IMR-90 (cell line): ENCODE data around the gene SKA2. TPM values are rescaled to one million over a fixed set of nuclear protein-coding genes. Genes with fewer than 3 reads are reported as not detected.

Experiments used
- ATAC-seq: fragments of 200-7000 bp; cut with Tn5 transposase; 2 replicates; pipeline ENCODE4 v1.9.1; 2020; ENCODE audit warnings: low read depth, mild to moderate bottlenecking, moderate library complexity
- BruUV-seq: library from RNA; stranded (reverse); fragments of 400-500 nt; replicated peaks from 2 replicates; lab custom pipeline; 2021; lab: Mats Ljungman, UMichigan
- CTCF ChIA-PET: fragments of 300-600 bp; formaldehyde crosslinking; extraction: SDS; loops from one replicate; lab custom pipeline; 2021; ENCODE audit warnings: antibody characterized with exemption; lab: Yijun Ruan, JAX
- POLR2A ChIA-PET: fragments of 300-600 bp; sonication (Branson Sonifier 250); formaldehyde crosslinking; loops from one replicate; lab custom pipeline; 2022; ENCODE audit warnings: antibody characterized with exemption; ENCODE audit not compliant: unreplicated experiment; lab: Charles Lee
- DNase-seq: peaks from one replicate; pipeline ENCODE4 v3.0.0; 2013
- H2AFZ ChIP-seq: replicated peaks from 2 replicates; pipeline ENCODE3; 2013; ENCODE audit warnings: low read length, mild to moderate bottlenecking; ENCODE audit not compliant: poor library complexity
- H2AK5ac ChIP-seq: 2 replicates; pipeline ENCODE4 v1.6.1; 2013; ENCODE audit warnings: low read depth, low read length, inconsistent platforms
- H2AK9ac ChIP-seq: replicated peaks from 2 replicates; pipeline ENCODE3; 2013; ENCODE audit warnings: mild to moderate bottlenecking, low read depth, low read length, moderate library complexity; ENCODE audit not compliant: poor library complexity
- H2BK120ac ChIP-seq: 2 replicates; pipeline ENCODE4 v1.6.1; 2013; ENCODE audit warnings: low read depth, low read length, inconsistent platforms
- H2BK15ac ChIP-seq: 3 replicates; pipeline ENCODE4 v1.6.1; 2013; ENCODE audit warnings: low read depth, low read length, inconsistent platforms
- H2BK20ac ChIP-seq: 2 replicates; pipeline ENCODE4 v1.6.1; 2013; ENCODE audit warnings: low read depth, mild to moderate bottlenecking, inconsistent platforms, low read length, moderate library complexity
- H2BK5ac ChIP-seq: 2 replicates; pipeline ENCODE4 v1.6.1; 2013; ENCODE audit warnings: mild to moderate bottlenecking, low read depth, low read length, inconsistent platforms; ENCODE audit not compliant: poor library complexity, severe bottlenecking
- H3K14ac ChIP-seq: replicated peaks from 2 replicates; pipeline ENCODE4 v1.6.1; 2013; ENCODE audit warnings: low read depth, low read length, inconsistent platforms
- H3K18ac ChIP-seq: 2 replicates; pipeline ENCODE4 v1.6.1; 2013; ENCODE audit warnings: low read depth, low read length, control low read depth
- H3K23ac ChIP-seq: 2 replicates; pipeline ENCODE4 v1.6.1; 2013; ENCODE audit warnings: low read depth, low read length, inconsistent platforms
- H3K27ac ChIP-seq: 2 replicates; pipeline ENCODE4 v1.5.1; 2013; ENCODE audit warnings: mild to moderate bottlenecking, control low read depth, low read length; ENCODE audit not compliant: insufficient read depth
- H3K27me3 ChIP-seq: 2 replicates; pipeline ENCODE4 v1.6.1; 2013; ENCODE audit warnings: low read length; ENCODE audit not compliant: control insufficient read depth, insufficient read depth
- H3K36me3 ChIP-seq: 2 replicates; pipeline ENCODE4 v1.6.1; 2013; ENCODE audit warnings: low read length, mixed read lengths; ENCODE audit not compliant: control insufficient read depth, insufficient read depth
- H3K4ac ChIP-seq: 2 replicates; pipeline ENCODE4 v1.6.1; 2013; ENCODE audit warnings: low read depth, low read length, inconsistent platforms
- H3K4me1 ChIP-seq: 2 replicates; pipeline ENCODE4 v1.6.1; 2013; ENCODE audit warnings: low read length, mixed read lengths; ENCODE audit not compliant: control insufficient read depth, insufficient read depth
- H3K4me2 ChIP-seq: 2 replicates; pipeline ENCODE4 v1.6.1; 2013; ENCODE audit warnings: low read depth, mild to moderate bottlenecking, control low read depth, low read length, moderate library complexity
- H3K4me3 ChIP-seq: 2 replicates; pipeline ENCODE4 v1.5.1; 2013; ENCODE audit warnings: low read depth, mild to moderate bottlenecking, control low read depth, low read length, moderate library complexity; ENCODE audit not compliant: insufficient read depth
- H3K56ac ChIP-seq: 2 replicates; pipeline ENCODE4 v1.6.1; 2013; ENCODE audit warnings: low read length, inconsistent platforms; ENCODE audit not compliant: insufficient read depth; ENCODE audit errors: extremely low read depth
- H3K79me1 ChIP-seq, 2 experiments: 2 replicates each; pipeline ENCODE4 v1.6.1; 2013; ENCODE audit warnings: low read length in 2 of 2, inconsistent platforms in 1 of 2, low read depth in 1 of 2
- H3K9ac ChIP-seq: 2 replicates; pipeline ENCODE4 v1.6.1; 2013; ENCODE audit warnings: low read depth, low read length, control low read depth
- H3K9me1 ChIP-seq: 2 replicates; pipeline ENCODE4 v1.6.1; 2013; ENCODE audit warnings: low read length, inconsistent platforms; ENCODE audit not compliant: insufficient read depth
- H3K9me3 ChIP-seq: 2 replicates; pipeline ENCODE4 v1.6.1; 2013; ENCODE audit warnings: low read length; ENCODE audit not compliant: control insufficient read depth, insufficient read depth
- H4K20me1 ChIP-seq: 2 replicates; pipeline ENCODE4 v1.6.1; 2013; ENCODE audit warnings: low read length, inconsistent platforms; ENCODE audit not compliant: insufficient read depth
- H4K5ac ChIP-seq: 2 replicates; pipeline ENCODE4 v1.6.1; 2013; ENCODE audit warnings: mild to moderate bottlenecking, low read depth, low read length, control low read depth
- H4K8ac ChIP-seq, 2 experiments: 2 replicates each; pipeline ENCODE4 v1.6.1; 2013; ENCODE audit warnings: low read depth in 2 of 2, low read length in 2 of 2, control low read depth in 1 of 2, inconsistent platforms in 1 of 2
- H4K91ac ChIP-seq: 2 replicates; pipeline ENCODE4 v1.6.1; 2013; ENCODE audit warnings: low read depth, low read length, inconsistent platforms; ENCODE audit not compliant: insufficient read depth
- BHLHE40 ChIP-seq: fragments of 150-350 bp; IDR thresholded peaks from 2 replicates; pipeline ENCODE4 v1.6.1; 2016; ENCODE audit warnings: mild to moderate bottlenecking, low read depth, low read length
- CHD1 ChIP-seq: IDR thresholded peaks from 2 replicates; pipeline ENCODE4 v1.6.1; 2012; ENCODE audit warnings: low read depth, low read length, improper control_type of control experiment
- FOS ChIP-seq: fragments of 150-350 bp; IDR thresholded peaks from 2 replicates; pipeline ENCODE4 v1.6.1; 2016; ENCODE audit warnings: low read depth, low read length
- MAFK ChIP-seq: IDR thresholded peaks from 2 replicates; pipeline ENCODE4 v1.6.1; 2012; ENCODE audit warnings: low read depth, low read length, improper control_type of control experiment
- MAZ ChIP-seq: IDR thresholded peaks from 2 replicates; pipeline ENCODE4 v1.6.1; 2012; ENCODE audit warnings: low read depth, mild to moderate bottlenecking, low read length, improper control_type of control experiment, moderate library complexity, borderline replicate concordance
- MXI1 ChIP-seq: IDR thresholded peaks from 2 replicates; pipeline ENCODE4 v1.6.1; 2012; ENCODE audit warnings: low read depth, mild to moderate bottlenecking, low read length, moderate library complexity, borderline replicate concordance
- NFE2L2 ChIP-seq: fragments of 150-350 bp; IDR thresholded peaks from 2 replicates; pipeline ENCODE4 v1.6.1; 2016; ENCODE audit warnings: low read depth, mild to moderate bottlenecking, low read length
- POLR2A ChIP-seq: IDR thresholded peaks from 2 replicates; pipeline ENCODE4 v1.6.1; 2012; ENCODE audit warnings: mild to moderate bottlenecking, low read depth, low read length
- RAD21 ChIP-seq: IDR thresholded peaks from 2 replicates; pipeline ENCODE4 v1.6.1; 2012; ENCODE audit warnings: low read length, improper control_type of control experiment
- RCOR1 ChIP-seq: IDR thresholded peaks from 2 replicates; pipeline ENCODE4 v1.6.1; 2012; ENCODE audit warnings: mild to moderate bottlenecking, low read length, improper control_type of control experiment; ENCODE audit not compliant: insufficient replicate concordance
- SMC3 ChIP-seq: fragments of 150-350 bp; IDR thresholded peaks from 2 replicates; pipeline ENCODE4 v1.6.1; 2016; ENCODE audit warnings: low read depth, mild to moderate bottlenecking, antibody characterized with exemption, low read length, moderate library complexity
- WGBS, 2 experiments: methylation state at CpG; one replicate each; pipeline versions ENCODE4 v1.1.5 to v1.1.7; 2013; ENCODE audit warnings: missing lambda C conversion rate in 2 of 2; ENCODE audit not compliant: insufficient read length in 1 of 2; ENCODE audit errors: extremely low coverage in 2 of 2; 5-methylcytosine and 5-hydroxymethylcytosine counted together
- dilution Hi-C: fragments of 300-500 bp; cut with HindIII; formaldehyde crosslinking; loops from one replicate; pipeline ENCODE4 v1.14.3; 2018; ENCODE audit warnings: low sequenced_read_pairs; ENCODE audit not compliant: unreplicated experiment
- in situ Hi-C: fragments of 300-500 bp; cut with MboI; formaldehyde crosslinking; loops from 3 replicates; pipeline ENCODE4 v1.14.3; 2019; ENCODE audit warnings: low sequenced_read_pairs, inconsistent platforms, mixed read lengths
- intact Hi-C: fragments of 100-400 bp; cut with micrococcal nuclease; formaldehyde crosslinking; loops from 2 replicates; pipeline ENCODE4 v1.10.0; 2022
- polyA plus RNA-seq, 3 experiments: library from polyadenylated mRNA; depleted of rRNA; stranded (reverse); fragments of >200 nt; gene quantifications; 2 replicates each; pipeline ENCODE4 v1.2.3, GENCODE V29; 2012; ENCODE audit warnings: low replicate concordance in 1 of 3
- total RNA-seq: library from RNA; depleted of rRNA; stranded (reverse); fragments of >200 nt; gene quantifications from 2 replicates; pipeline ENCODE4 v1.2.3, GENCODE V29; 2012
- TF ChIP-seq, protein P1 (sequence below): fragments of 150-350 bp; IDR thresholded peaks from 2 replicates; pipeline ENCODE4 v1.6.1; 2017; ENCODE audit warnings: mild to moderate bottlenecking, antibody characterized with exemption, low read length, low read depth
- TF ChIP-seq, protein P2 (sequence below): fragments of 150-350 bp; IDR thresholded peaks from 2 replicates; pipeline ENCODE4 v1.6.1; 2016; ENCODE audit warnings: low read depth, mild to moderate bottlenecking, low read length, moderate library complexity, borderline replicate concordance
- TF ChIP-seq, protein P3 (sequence below): conservative IDR thresholded peaks from 2 replicates; pipeline ENCODE4 v1.5.1; 2012; ENCODE audit warnings: mild to moderate bottlenecking, low read depth, low read length, improper control_type of control experiment

SKA2 gene
- total and polyA plus RNA-seq, 2 of the 4 experiments (the other 2 are of a cell fraction), result 30.4 to 38.7 TPM

- dilution Hi-C loops, result no loop called here
- H2BK20ac ChIP-seq, result no peak overlapping the region
- H4K5ac ChIP-seq, result no peak overlapping the region
- no peaks in the 10 kb centered on the region for H3K4me1 ChIP-seq
- intact Hi-C loops, result no loop called here
- H4K20me1 ChIP-seq, result no peaks in the 10 kb centered on the region
- DNase-seq, result no peak
- TF ChIP-seq POLR2A (no peak), RCOR1 (no peak), CHD1 (no peak), MAFK (no peak), NFE2L2 (no peak), MXI1 (no peak), SMC3 (no peak), FOS (no peak), BHLHE40 (no peak), RAD21 (no peak), MAZ (no peak)
- TF ChIP-seq, protein P1, sequence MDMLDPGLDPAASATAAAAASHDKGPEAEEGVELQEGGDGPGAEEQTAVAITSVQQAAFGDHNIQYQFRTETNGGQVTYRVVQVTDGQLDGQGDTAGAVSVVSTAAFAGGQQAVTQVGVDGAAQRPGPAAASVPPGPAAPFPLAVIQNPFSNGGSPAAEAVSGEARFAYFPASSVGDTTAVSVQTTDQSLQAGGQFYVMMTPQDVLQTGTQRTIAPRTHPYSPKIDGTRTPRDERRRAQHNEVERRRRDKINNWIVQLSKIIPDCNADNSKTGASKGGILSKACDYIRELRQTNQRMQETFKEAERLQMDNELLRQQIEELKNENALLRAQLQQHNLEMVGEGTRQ, result no peak
- TF ChIP-seq, protein P2, sequence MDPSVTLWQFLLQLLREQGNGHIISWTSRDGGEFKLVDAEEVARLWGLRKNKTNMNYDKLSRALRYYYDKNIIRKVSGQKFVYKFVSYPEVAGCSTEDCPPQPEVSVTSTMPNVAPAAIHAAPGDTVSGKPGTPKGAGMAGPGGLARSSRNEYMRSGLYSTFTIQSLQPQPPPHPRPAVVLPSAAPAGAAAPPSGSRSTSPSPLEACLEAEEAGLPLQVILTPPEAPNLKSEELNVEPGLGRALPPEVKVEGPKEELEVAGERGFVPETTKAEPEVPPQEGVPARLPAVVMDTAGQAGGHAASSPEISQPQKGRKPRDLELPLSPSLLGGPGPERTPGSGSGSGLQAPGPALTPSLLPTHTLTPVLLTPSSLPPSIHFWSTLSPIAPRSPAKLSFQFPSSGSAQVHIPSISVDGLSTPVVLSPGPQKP, result no peak
- TF ChIP-seq, protein P3, sequence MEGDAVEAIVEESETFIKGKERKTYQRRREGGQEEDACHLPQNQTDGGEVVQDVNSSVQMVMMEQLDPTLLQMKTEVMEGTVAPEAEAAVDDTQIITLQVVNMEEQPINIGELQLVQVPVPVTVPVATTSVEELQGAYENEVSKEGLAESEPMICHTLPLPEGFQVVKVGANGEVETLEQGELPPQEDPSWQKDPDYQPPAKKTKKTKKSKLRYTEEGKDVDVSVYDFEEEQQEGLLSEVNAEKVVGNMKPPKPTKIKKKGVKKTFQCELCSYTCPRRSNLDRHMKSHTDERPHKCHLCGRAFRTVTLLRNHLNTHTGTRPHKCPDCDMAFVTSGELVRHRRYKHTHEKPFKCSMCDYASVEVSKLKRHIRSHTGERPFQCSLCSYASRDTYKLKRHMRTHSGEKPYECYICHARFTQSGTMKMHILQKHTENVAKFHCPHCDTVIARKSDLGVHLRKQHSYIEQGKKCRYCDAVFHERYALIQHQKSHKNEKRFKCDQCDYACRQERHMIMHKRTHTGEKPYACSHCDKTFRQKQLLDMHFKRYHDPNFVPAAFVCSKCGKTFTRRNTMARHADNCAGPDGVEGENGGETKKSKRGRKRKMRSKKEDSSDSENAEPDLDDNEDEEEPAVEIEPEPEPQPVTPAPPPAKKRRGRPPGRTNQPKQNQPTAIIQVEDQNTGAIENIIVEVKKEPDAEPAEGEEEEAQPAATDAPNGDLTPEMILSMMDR, result no peak
- H3K9me1 ChIP-seq, result no peaks in the 10 kb centered on the region
- POLR2A ChIA-PET, result no interaction called here
- no peak overlapping the region for H3K4ac ChIP-seq
- H3K14ac ChIP-seq, result no peak overlapping the region
- H3K9ac ChIP-seq, result no peak overlapping the region
- WGBS, 2 experiments, result no CpG with 5 or more reads among the region's 2 CpGs
- no peak overlapping the region for H2BK15ac ChIP-seq
- no peak for ATAC-seq
- no peak overlapping the region for H2AK9ac ChIP-seq
- H3K27me3 ChIP-seq, result no peaks in the 10 kb centered on the region
- peaks cover 2 to 4% of the 10 kb centered on the region in 2 experiments; a peak in 2 of 4 replicates for H3K79me1 ChIP-seq
- no peak overlapping the region for H3K18ac ChIP-seq
- no peak overlapping the region for H3K4me2 ChIP-seq
- no peaks in the 10 kb centered on the region for H3K9me3 ChIP-seq
- no peak overlapping the region for H4K91ac ChIP-seq
- H3K27ac ChIP-seq, result no peak overlapping the region
- no peak overlapping the region for H3K56ac ChIP-seq
- CTCF ChIA-PET, result no interaction called here
- no peak overlapping the region for H2AFZ ChIP-seq
- peaks cover 15% of the 10 kb centered on the region for H3K36me3 ChIP-seq
- in situ Hi-C loops, result no loop called here
- H3K23ac ChIP-seq, result no peak overlapping the region
- no peak overlapping the region for H2BK120ac ChIP-seq
- no peak overlapping the region for H2BK5ac ChIP-seq
- H3K4me3 ChIP-seq, result no peak overlapping the region
- BruUV-seq, result no TSS peak
- no peak overlapping the region for H2AK5ac ChIP-seq
- no peak overlapping the region for H4K8ac ChIP-seq
These were observed 92.5 kb downstream of the SKA2 start for GRCh38 chr17:59062509-59062908.
